SK-N-SH (cell line): ENCODE results near the gene SCAMP2.
A peak's percentile ranks its signal among the peaks of the same experiment; 100 is the strongest.

Experiments used
- EP300 ChIP-seq, 2 experiments: IDR thresholded peaks; 2 replicates each; pipeline versions ENCODE4 v1.4.0 to v1.6.1; 2012; ENCODE audit warnings: borderline replicate concordance in 1 of 2, low read depth in 1 of 2, low read length in 1 of 2
- MEF2A ChIP-seq: IDR thresholded peaks from 2 replicates; pipeline ENCODE4 v1.4.0; 2012; ENCODE audit warnings: low read depth, borderline replicate concordance
- MXI1 ChIP-seq: IDR thresholded peaks from 2 replicates; pipeline ENCODE4 v1.6.1; 2012; ENCODE audit warnings: mild to moderate bottlenecking, low read depth, low read length, improper control_type of control experiment
- RAD21 ChIP-seq: IDR thresholded peaks from 2 replicates; pipeline ENCODE4 v1.6.1; 2012; ENCODE audit warnings: mild to moderate bottlenecking, low read length
- SIN3A ChIP-seq: IDR thresholded peaks from 2 replicates; pipeline ENCODE4 v1.6.1; 2012; ENCODE audit warnings: low read depth, mild to moderate bottlenecking, low read length, moderate library complexity, borderline replicate concordance
- YY1 ChIP-seq: IDR thresholded peaks from 2 replicates; pipeline ENCODE4 v1.4.0; 2012; ENCODE audit warnings: low read depth, mild to moderate bottlenecking
- TF ChIP-seq, protein P1 (sequence below): fragments of 200-600 bp; sonication (generic); IDR thresholded peaks from 2 replicates; pipeline ENCODE4 v1.6.1; 2017; ENCODE audit warnings: antibody characterized with exemption, mild to moderate bottlenecking, moderate library complexity
- TF ChIP-seq, protein P2 (sequence below): fragments of 150-350 bp; IDR thresholded peaks from 2 replicates; pipeline ENCODE4 v1.6.1; 2017; ENCODE audit warnings: antibody characterized with exemption, low read length, low read depth, borderline replicate concordance

DNA sequence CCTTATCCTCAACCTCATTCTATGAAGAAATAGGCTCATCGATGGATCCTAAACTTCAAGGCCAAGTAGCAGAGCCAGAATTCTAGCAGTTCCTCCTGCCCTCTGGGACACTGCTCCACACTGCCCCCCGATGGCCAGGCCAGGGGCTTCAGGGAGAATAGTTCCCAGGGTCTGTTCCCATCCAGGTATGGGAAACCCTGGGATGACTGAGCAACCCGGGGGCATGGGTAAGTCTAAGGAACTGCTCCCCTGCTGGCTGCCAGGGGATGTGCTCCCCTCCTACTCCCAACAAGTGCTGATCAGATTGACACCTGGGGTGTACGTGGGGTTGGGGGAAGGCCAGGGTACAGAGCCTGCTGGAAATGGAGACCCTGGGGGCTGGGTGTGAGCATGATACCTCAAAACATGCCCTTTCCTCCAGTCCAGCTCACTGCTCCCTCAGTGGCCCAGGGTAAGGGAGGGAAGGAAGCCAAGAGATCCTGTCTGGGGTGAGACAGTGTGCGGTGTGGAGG, 37.8 kb downstream of the SCAMP2 start:
- TF ChIP-seq YY1, result no peak
- no peak for TF ChIP-seq MXI1
- TF ChIP-seq, protein P1, sequence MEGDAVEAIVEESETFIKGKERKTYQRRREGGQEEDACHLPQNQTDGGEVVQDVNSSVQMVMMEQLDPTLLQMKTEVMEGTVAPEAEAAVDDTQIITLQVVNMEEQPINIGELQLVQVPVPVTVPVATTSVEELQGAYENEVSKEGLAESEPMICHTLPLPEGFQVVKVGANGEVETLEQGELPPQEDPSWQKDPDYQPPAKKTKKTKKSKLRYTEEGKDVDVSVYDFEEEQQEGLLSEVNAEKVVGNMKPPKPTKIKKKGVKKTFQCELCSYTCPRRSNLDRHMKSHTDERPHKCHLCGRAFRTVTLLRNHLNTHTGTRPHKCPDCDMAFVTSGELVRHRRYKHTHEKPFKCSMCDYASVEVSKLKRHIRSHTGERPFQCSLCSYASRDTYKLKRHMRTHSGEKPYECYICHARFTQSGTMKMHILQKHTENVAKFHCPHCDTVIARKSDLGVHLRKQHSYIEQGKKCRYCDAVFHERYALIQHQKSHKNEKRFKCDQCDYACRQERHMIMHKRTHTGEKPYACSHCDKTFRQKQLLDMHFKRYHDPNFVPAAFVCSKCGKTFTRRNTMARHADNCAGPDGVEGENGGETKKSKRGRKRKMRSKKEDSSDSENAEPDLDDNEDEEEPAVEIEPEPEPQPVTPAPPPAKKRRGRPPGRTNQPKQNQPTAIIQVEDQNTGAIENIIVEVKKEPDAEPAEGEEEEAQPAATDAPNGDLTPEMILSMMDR, result peak; percentile 74
- no peak for TF ChIP-seq EP300 (IDR thresholded peaks at IDR 0.05; ENCODE audit: borderline replicate concordance in 1 of 2, low read depth in 1 of 2, low read length in 1 of 2)
- TF ChIP-seq, protein P2, sequence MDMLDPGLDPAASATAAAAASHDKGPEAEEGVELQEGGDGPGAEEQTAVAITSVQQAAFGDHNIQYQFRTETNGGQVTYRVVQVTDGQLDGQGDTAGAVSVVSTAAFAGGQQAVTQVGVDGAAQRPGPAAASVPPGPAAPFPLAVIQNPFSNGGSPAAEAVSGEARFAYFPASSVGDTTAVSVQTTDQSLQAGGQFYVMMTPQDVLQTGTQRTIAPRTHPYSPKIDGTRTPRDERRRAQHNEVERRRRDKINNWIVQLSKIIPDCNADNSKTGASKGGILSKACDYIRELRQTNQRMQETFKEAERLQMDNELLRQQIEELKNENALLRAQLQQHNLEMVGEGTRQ, result no peak
- peak; percentile 64 for TF ChIP-seq RAD21
- no peak for TF ChIP-seq MEF2A
- no peak for TF ChIP-seq SIN3A
